K562 (cell line): ENCODE measurements around the gene DSE. TPM values are rescaled to one million over a fixed set of nuclear protein-coding genes. Genes with fewer than 3 reads are reported as not detected.

Experiments used
- ATAC-seq: fragments of 200-7000 bp; cut with Tn5 transposase; 3 replicates; pipeline ENCODE4 v1.9.1; 2020; ENCODE audit warnings: moderate library complexity
- BruUV-seq: library from RNA; stranded (reverse); fragments of 400-500 nt; replicated peaks from 2 replicates; lab custom pipeline; 2021; lab: Mats Ljungman, UMichigan
- CTCF ChIA-PET: fragments of 300-600 bp; formaldehyde crosslinking; extraction: SDS; loops from one replicate; lab custom pipeline; 2021; ENCODE audit warnings: low intra/inter-chr PET ratio; lab: Yijun Ruan, JAX
- POLR2A ChIA-PET: fragments of 300-600, 350-650 bp; sonication (Branson Sonifier 250); formaldehyde crosslinking; extraction: SDS; loops from one replicate; lab custom pipeline; 2021; ENCODE audit warnings: antibody characterized with exemption, inconsistent platforms; lab: Yijun Ruan, JAX
- DNase-seq, 4 experiments: peaks; one replicate each; pipeline versions ENCODE4 v3.0.0 to v3.0.0-alpha.2; 2011 to 2018; ENCODE audit warnings: low spot score in 3 of 4, mixed read lengths in 3 of 4; ENCODE audit errors: extremely low read depth in 1 of 4
- FAIRE-seq: peaks from 2 replicates; lab custom pipeline; 2011; peaks lifted over from hg19 to GRCh38; lab: Jason Lieb, UNC
- H2AFZ ChIP-seq: 2 replicates; pipeline ENCODE4 v1.6.0; 2011; ENCODE audit warnings: low read depth, low read length, control low read depth, inconsistent platforms
- H3K27ac ChIP-seq: fragments of 200-600 bp; 3 replicates; pipeline ENCODE4 v1.8.0; 2011; ENCODE audit warnings: low read depth, mild to moderate bottlenecking, control low read depth, inconsistent platforms, low read length, moderate library complexity, mixed read lengths; ENCODE audit errors: extremely low read depth
- H3K27me3 ChIP-seq, 2 experiments: fragments of 300-600 bp in 1 of 2; 2 replicates in 1 of 2; 3 replicates in 1 of 2; pipeline versions ENCODE4 v1.6.0 to v1.8.0; 2011; ENCODE audit warnings: inconsistent platforms in 2 of 2, low read length in 2 of 2, mild to moderate bottlenecking in 1 of 2, mixed read lengths in 1 of 2, moderate library complexity in 1 of 2; ENCODE audit not compliant: control insufficient read depth in 2 of 2, insufficient read depth in 2 of 2
- H3K36me3 ChIP-seq: fragments of 300-600 bp; 3 replicates; pipeline ENCODE4 v1.8.0; 2011; ENCODE audit warnings: mild to moderate bottlenecking, low read length, inconsistent platforms; ENCODE audit not compliant: control insufficient read depth, insufficient read depth
- H3K4me1 ChIP-seq, 2 experiments: fragments of 200-600 bp in 1 of 2; replicated peaks in 1 of 2; 2 replicates in 1 of 2; 3 replicates in 1 of 2; pipeline versions ENCODE4 v1.5.1 to v1.8.0; 2011; ENCODE audit warnings: inconsistent platforms in 2 of 2, low read length in 2 of 2, mild to moderate bottlenecking in 1 of 2, mixed read lengths in 1 of 2, moderate library complexity in 1 of 2; ENCODE audit not compliant: control insufficient read depth in 2 of 2, insufficient read depth in 2 of 2
- H3K4me2 ChIP-seq: 2 replicates; pipeline ENCODE4 v1.6.1; 2011; ENCODE audit warnings: low read length, control low read depth, inconsistent platforms, mixed read lengths; ENCODE audit not compliant: insufficient read depth
- H3K4me3 ChIP-seq: fragments of 200-600 bp; sonication (generic), shearing (Covaris generic); 2 replicates; pipeline ENCODE4 v1.5.1; 2016; ENCODE audit warnings: control low read depth, inconsistent platforms
- H3K79me2 ChIP-seq: fragments of 200-600 bp; 3 replicates; pipeline ENCODE4 v1.8.0; 2011; ENCODE audit warnings: low read length, inconsistent platforms; ENCODE audit not compliant: control insufficient read depth, insufficient read depth
- H3K9ac ChIP-seq, 2 experiments: 2 replicates each; pipeline versions ENCODE4 v1.6.0 to v1.6.1; 2011; ENCODE audit warnings: low read depth in 2 of 2, low read length in 2 of 2, control low read depth in 1 of 2, inconsistent platforms in 1 of 2, mild to moderate bottlenecking in 1 of 2, mixed read lengths in 1 of 2; ENCODE audit not compliant: insufficient read depth in 1 of 2
- H3K9me1 ChIP-seq: one replicate; pipeline ENCODE4 v1.6.0; 2011; ENCODE audit warnings: inconsistent platforms, mild to moderate bottlenecking, low read length, moderate library complexity; ENCODE audit not compliant: control insufficient read depth, insufficient read depth
- H3K9me3 ChIP-seq: replicated peaks from 2 replicates; pipeline ENCODE4 v1.5.1; 2011; ENCODE audit warnings: low read depth, low read length, inconsistent platforms; ENCODE audit not compliant: control insufficient read depth, insufficient read depth
- H4K20me1 ChIP-seq: replicated peaks from 2 replicates; pipeline ENCODE4 v1.6.1; 2011; ENCODE audit warnings: low read length, inconsistent platforms, mixed read lengths; ENCODE audit not compliant: control insufficient read depth, insufficient read depth
- C11orf30 ChIP-seq: fragments of 450-650 bp; IDR thresholded peaks from 2 replicates; pipeline ENCODE4 v1.6.1; 2016; ENCODE audit warnings: low read depth, mild to moderate bottlenecking
- FOXJ2 ChIP-seq: fragments of 200-800 bp; sonication (Bioruptor generic); IDR thresholded peaks from 2 replicates; pipeline ENCODE4 v1.6.1; 2016; ENCODE audit warnings: missing genetic modification characterization, missing compliant biosample characterization
- MAFF ChIP-seq: IDR thresholded peaks from 2 replicates; pipeline ENCODE4 v1.6.1; 2012; ENCODE audit warnings: low read length, improper control_type of control experiment
- MAFG ChIP-seq: fragments of 450-650 bp; conservative IDR thresholded peaks from 2 replicates; pipeline ENCODE4 v1.6.1; 2016; ENCODE audit warnings: missing genetic modification characterization, missing compliant biosample characterization
- MEIS2 ChIP-seq: fragments of 450-650 bp; IDR thresholded peaks from 2 replicates; pipeline ENCODE4 v1.6.1; 2014; ENCODE audit warnings: mild to moderate bottlenecking; ENCODE audit not compliant: partially characterized antibody
- PHF21A ChIP-seq: fragments of 450-650 bp; IDR thresholded peaks from 2 replicates; pipeline ENCODE4 v1.6.1; 2017; ENCODE audit warnings: low read depth, borderline replicate concordance
- SAFB2 ChIP-seq: fragments of 200-400 bp; formaldehyde crosslinking; IDR thresholded peaks from 2 replicates; pipeline ENCODE4 v1.6.1; 2018; ENCODE audit warnings: borderline replicate concordance, low read length, low read depth, moderate library complexity; ENCODE audit not compliant: severe bottlenecking
- TSC22D4 ChIP-seq: fragments of 450-650 bp; IDR thresholded peaks from 2 replicates; pipeline ENCODE4 v1.6.1; 2016; ENCODE audit warnings: missing genetic modification characterization, missing biosample characterization, control low read depth
- U2AF1 ChIP-seq: fragments of 200-400 bp; formaldehyde crosslinking; optimal IDR thresholded peaks from 2 replicates; pipeline ENCODE3; 2017; ENCODE audit warnings: mild to moderate bottlenecking, low read depth, low read length, moderate library complexity
- ZNF316 ChIP-seq: fragments of 450-650 bp; IDR thresholded peaks from 2 replicates; pipeline ENCODE4 v1.6.1; 2016
- WGBS: fragments of 100-300 bp; shearing (Covaris generic); methylation state at CpG from one replicate; pipeline ENCODE4 v1.1.6; 2016; ENCODE audit warnings: low coverage, mixed read lengths; ENCODE audit not compliant: insufficient coverage; ENCODE audit errors: missing lambda C conversion rate; 5-methylcytosine and 5-hydroxymethylcytosine counted together
- in situ Hi-C: fragments of 300-500 bp; cut with MboI; formaldehyde crosslinking; loops from 4 replicates; pipeline ENCODE4 v1.15.0; 2018; ENCODE audit warnings: inconsistent platforms, mixed read lengths
- intact Hi-C: fragments of 100-400 bp; cut with micrococcal nuclease; formaldehyde crosslinking; loops from 2 replicates; pipeline ENCODE4 v1.14.2; 2022
- polyA plus RNA-seq, 8 experiments: library from polyadenylated mRNA; depleted of rRNA in 4 of 8; stranded (reverse) in 5 of 8; unstranded in 3 of 8; fragments of >200 nt; fragmentation: Nextera tagmentation in 2 of 8; fragmentation: Illumina TruSeq in 1 of 8; extraction: Ambion mirVana in 2 of 8; extraction: Trizol in 1 of 8; gene quantifications; 2 replicates each; pipeline versions ENCODE4 v1.2.1 to v1.2.3, GENCODE V29; 2011 to 2014; ENCODE audit warnings: inconsistent platforms in 1 of 8, missing spikeins in 1 of 8
- total RNA-seq, 7 experiments: library from RNA; depleted of rRNA in 6 of 7; stranded (reverse); fragments of >200 nt in 6 of 7; fragmentation: Illumina TruSeq in 2 of 7; extraction: Trizol in 2 of 7; gene quantifications; 2 replicates each; pipeline versions ENCODE4 v1.2.1 to v1.2.3, GENCODE V29; 2011 to 2021; ENCODE audit warnings: low replicate concordance in 1 of 7
- TF ChIP-seq, protein P1 (sequence below): sonication (generic); formaldehyde crosslinking; IDR thresholded peaks from 2 replicates; pipeline ENCODE4 v1.9.0; 2022; ENCODE audit warnings: mild to moderate bottlenecking, missing genetic modification reagents

Gene DSE
- total and polyA plus RNA-seq, 9 of the 15 experiments (the other 6 are each of a cell fraction or from before 2014, with no cell fraction given), result 0.49 to 1.7 (median 0.79) TPM

DNA sequence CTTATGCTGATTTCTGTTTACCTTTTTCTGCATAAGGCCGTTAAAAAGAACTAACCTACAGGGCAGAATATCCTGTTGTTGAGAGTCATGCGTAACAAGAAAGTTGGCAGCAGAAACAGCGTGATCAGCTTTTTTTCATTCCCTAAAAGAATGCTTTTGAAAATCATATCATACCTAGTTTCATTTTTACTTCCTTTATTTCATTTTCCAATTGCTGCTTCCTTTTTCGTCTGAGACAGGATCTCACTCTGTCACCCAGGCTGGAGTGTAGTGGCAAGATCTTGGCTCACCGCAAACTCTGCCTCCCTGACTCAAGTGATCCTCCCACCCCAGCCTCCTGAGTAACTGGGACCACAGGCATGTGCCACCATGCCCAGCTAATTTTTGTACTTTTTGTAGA lies 94.5 kb downstream of the DSE start:
- no peak for ATAC-seq

DNA sequence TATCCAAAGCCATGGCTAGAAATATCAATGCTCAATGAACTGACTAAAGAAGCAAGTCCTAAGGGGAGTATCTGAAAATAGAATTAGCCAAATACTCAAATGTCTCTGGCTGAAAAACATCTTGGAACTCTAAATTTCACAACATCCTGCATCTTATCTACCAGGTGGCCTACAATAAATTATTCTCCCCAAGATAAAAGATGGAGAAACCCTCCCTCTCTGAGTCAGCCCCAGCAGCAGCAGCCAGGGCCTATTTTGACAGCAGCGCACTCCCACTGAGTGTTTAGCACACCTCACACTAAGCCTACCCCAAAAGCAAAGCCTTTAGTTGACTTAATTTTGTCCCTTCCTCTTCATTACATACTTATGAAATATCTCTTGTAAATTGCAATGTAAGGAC lies 96.3 kb downstream of the DSE start:
- no peaks in the 10 kb centered on the region for H4K20me1 ChIP-seq
- TF ChIP-seq MEIS2 (peak; percentile 5), U2AF1 (no peak), PHF21A (no peak), TSC22D4 (tag) (no peak)
- FAIRE-seq (no peak), ATAC-seq (peak; percentile 50), DNase-seq (no peak)
- no TSS peak for BruUV-seq
- no peaks in the 10 kb centered on the region for H3K9me1 ChIP-seq
- no peaks in the 10 kb centered on the region; the same call in 1 of the 2 replicates for H3K9me3 ChIP-seq
- no peak overlapping the region for H2AFZ ChIP-seq
- intact Hi-C loops, result no loop called here
- in situ Hi-C loops, result no loop called here
- H3K36me3 ChIP-seq, result no peaks in the 10 kb centered on the region
- WGBS, result 44% methylated on average over 1 of the region's 1 CpG
- peaks cover 0 to 3% of the 10 kb centered on the region in 2 experiments; a peak in 1 of 5 replicates for H3K27me3 ChIP-seq
- no peak overlapping the region for H3K27ac ChIP-seq
- no peak overlapping the region for H3K4me3 ChIP-seq
- ChIA-PET POLR2A (no interaction called here), CTCF (no interaction called here)
- H3K4me1 ChIP-seq, result peaks cover 6 to 13% of the 10 kb centered on the region in 2 experiments; a peak in 4 of 5 replicates
- H3K9ac ChIP-seq, result no peak overlapping the region
- H3K4me2 ChIP-seq, result no peak overlapping the region
- no peaks in the 10 kb centered on the region for H3K79me2 ChIP-seq

More for the DNA sequence above, 94.5 kb downstream of the DSE start:
- ChIA-PET CTCF (no interaction called here), POLR2A (interaction anchor here (1.0 kb wide), 1 partner anchor 10 kb away, joined by 3 read pairs; no protein-coding TSS in a partner anchor)
- Histone ChIP-seq H3K9me1 (no peaks in the 10 kb centered on the region), H3K79me2 (no peaks in the 10 kb centered on the region), H3K27me3 (peaks cover 0 to 6% of the 10 kb centered on the region in 2 experiments; a peak in 1 of 5 replicates), H3K9me3 (no peaks in the 10 kb centered on the region; the same call in 1 of the 2 replicates), H3K9ac (no peak overlapping the region), H3K4me3 (no peak overlapping the region), H3K4me2 (no peak overlapping the region), H3K27ac (no peak overlapping the region), H3K36me3 (no peaks in the 10 kb centered on the region), H4K20me1 (no peaks in the 10 kb centered on the region), H3K4me1 (peaks cover 10 to 13% of the 10 kb centered on the region in 2 experiments; a peak in 4 of 5 replicates), H2AFZ (peak overlapping the region; percentile 29)
- 32% methylated on average over 5 of the region's 5 CpGs for WGBS
- no TSS peak for BruUV-seq
- FAIRE-seq (no peak), DNase-seq (no peak)
- intact Hi-C loops, result no loop called here
- in situ Hi-C loops, result no loop called here
- TF ChIP-seq C11orf30, result peak; percentile 65
- no peak for TF ChIP-seq FOXJ2 (tag)
- TF ChIP-seq MAFF, result peak; percentile 32; the same call in 1 of the 2 replicates
- TF ChIP-seq, protein P1, sequence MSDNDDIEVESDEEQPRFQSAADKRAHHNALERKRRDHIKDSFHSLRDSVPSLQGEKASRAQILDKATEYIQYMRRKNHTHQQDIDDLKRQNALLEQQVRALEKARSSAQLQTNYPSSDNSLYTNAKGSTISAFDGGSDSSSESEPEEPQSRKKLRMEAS (CRISPR knock-in tag), result 0 out of 2 replicates have a peak, but pooled peaks have one; percentile 14
- TF ChIP-seq MAFG, result peak; percentile 40
- TF ChIP-seq SAFB2, result no peak
- peak; percentile 79 for TF ChIP-seq ZNF316
